Stimulated activated CD4-positive, alpha-beta T cell treated with anti-CD3 and anti-CD28 coated beads, Interleukin-4, amount 100 ng/mL, for 48 hours (primary cell): ENCODE measurements around the gene TTC39A.
"Not testable (repeated sequence)": the region's sequence is repeated elsewhere in the genome, so short reads cannot be mapped to it uniquely, and the experiment has no call there.

Source experiments
- DNase-seq, 2 donors: peaks; one replicate each; pipeline ENCODE4 v3.0.0-alpha.2; 2020; ENCODE audit warnings: low read depth in 2 of 2

The TTC39A gene

GRCh38 chr1:51266791-51267190, 63.6 kb downstream of the TTC39A start:
- DNase-seq: no peak

- no peak for DNase-seq
These were observed 64.2 kb downstream of the TTC39A start for GRCh38 chr1:51266181-51266580.

DNA sequence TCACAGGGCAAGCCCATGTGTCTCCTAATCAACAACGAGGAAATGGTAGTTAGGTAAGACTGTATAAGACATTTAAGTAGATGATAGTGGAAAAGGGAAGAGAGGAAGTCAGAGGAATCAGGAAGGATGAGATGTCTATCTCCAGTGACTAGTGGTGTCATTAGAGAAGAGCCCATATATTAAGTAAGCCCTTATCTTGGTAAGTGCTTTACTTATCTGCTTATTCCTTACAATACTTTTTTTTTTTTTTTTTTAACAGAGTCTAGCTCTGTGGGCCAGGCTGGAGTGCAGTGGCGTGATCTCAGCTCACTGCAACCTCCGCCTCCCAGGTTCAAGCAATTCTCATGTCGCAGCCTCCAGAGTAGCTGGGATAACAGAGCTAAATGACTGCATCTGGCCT, 64.7 kb downstream of the TTC39A start:
- DNase-seq: no peak

GRCh38 chr1:51264451-51264850, 65.9 kb downstream of the TTC39A start:
- no peak for DNase-seq

GRCh38 chr1:51263147-51263877, 67.0 kb downstream of the TTC39A start:
- DNase-seq: no peak

GRCh38 chr1:51255331-51255730, 75.0 kb downstream of the TTC39A start:
- no peak for DNase-seq

DNA sequence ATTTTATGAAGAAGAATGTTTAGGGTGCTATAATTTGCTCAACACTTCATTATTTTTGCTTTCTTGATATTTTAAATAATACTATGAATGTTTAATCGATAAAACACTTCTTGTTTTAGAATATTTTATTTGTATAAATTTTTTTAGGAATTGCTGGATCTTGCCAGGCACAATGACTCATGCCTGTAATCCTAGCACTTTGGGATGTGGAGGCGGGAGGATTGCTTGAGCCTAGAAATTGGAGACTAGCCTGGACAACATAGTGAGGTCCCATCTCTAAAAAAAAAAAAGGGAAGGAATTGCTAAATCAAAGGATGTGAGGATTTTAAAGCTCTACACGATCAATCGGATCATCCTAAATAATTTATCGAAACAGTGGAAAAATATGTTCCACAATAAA, 76.7 kb downstream of the TTC39A start:
- DNase-seq: no peak

DNA sequence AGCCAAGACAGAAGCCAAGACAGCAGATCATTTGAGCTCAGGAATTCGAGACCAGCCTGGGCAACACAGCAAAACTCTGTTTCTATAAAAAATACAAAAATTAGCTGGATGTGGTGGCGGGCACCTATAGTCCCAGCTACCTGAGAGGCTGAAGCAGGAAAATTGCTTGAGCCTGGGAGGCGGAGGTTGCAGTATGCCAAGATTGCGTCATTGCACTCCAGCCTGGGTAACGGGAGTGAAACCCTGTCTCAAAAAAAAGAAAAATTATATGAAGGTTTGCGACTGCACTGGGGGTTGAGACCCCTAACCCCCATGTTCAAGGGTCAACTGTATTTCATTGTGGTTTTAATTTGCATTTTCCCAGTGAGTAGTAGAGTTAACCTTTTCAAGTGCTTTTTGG, 78.0 kb downstream of the TTC39A start:
- DNase-seq: no peak

- not testable (repeated sequence) for DNase-seq
These were observed 79.2 kb downstream of the TTC39A start for GRCh38 chr1:51251165-51251564.

DNA sequence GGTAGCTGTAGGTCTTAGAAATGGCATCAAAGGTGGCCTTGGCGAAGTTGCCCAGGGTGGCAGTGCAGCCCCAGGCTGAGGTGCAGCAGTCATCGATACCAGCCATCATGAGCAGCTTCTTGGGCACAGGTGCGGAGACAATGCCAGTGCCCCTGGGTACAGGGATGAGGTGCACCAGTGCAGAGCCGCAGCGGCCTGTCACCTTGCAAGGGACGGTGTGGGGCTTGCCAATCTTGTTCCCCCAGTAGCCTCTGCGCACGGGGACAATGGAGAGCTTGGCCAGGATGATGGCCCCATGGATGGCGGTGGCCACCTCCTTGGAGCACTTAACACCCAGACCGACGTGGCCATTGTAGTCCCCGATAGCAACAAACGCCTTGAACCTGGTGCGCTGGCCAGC, 79.6 kb downstream of the TTC39A start:
- not testable (repeated sequence) for DNase-seq

DNA sequence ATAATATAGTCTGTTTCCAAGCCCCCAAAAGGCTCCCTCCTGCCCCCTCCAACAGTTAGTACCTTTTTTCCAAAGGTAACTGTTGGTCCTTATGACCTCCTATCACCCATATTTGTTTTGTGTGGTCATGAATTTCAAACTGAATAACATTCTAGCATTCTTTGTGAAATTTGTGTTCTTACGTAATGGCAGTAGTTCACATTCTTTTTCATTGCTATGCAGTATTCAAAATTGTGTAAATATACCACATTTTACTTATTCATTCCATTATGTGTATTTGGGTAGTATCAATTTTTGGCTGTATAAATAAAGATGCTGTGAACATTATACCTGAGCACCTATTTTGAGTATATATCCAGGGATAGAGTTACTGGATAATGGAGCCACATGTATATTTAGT, 80.9 kb downstream of the TTC39A start:
- DNase-seq: no peak

- DNase-seq: no peak
These were observed 82.9 kb downstream of the TTC39A start for GRCh38 chr1:51247499-51247898.

DNA sequence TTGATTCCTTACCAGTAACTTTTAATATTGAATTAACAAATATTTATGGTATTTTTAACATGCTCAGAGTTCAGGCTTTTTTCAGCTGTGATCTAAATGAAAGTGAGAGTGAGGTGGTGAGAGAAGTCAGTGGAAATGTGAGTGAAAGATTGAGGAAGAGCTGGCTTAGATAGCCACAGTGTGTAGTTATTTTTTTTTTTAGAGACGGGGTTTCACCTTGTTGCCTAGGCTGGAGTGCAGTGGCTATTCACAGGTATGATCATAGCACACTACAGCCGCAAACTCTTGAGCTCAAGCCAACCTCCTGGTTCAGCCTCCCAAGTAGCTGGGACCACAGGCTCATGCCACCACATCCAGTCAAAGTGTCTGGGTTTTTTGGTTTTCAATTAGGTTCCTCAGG, 83.3 kb downstream of the TTC39A start:
- no peak for DNase-seq

- DNase-seq: no peak
These were observed 87.8 kb downstream of the TTC39A start for GRCh38 chr1:51242546-51242945.

DNA sequence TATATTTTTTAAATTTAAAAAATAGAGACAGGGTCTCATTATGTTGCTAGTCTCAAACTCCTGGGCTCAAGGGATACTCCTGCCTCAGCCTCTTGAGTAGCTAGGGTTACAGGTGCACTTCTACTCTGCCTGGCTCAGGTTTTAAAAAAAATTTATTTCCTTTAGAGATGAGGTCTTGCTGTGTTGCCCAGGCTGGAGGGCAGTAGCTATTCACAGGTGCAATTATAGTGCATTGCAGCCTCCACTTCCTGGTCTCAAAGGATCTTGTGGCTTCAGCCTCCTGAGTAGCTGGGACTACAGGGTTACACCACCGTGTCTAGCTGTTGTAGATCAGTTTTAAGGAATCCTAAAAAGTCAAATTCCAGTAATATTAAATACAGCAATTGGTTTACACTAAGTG, 89.2 kb downstream of the TTC39A start:
- no peak for DNase-seq

DNA sequence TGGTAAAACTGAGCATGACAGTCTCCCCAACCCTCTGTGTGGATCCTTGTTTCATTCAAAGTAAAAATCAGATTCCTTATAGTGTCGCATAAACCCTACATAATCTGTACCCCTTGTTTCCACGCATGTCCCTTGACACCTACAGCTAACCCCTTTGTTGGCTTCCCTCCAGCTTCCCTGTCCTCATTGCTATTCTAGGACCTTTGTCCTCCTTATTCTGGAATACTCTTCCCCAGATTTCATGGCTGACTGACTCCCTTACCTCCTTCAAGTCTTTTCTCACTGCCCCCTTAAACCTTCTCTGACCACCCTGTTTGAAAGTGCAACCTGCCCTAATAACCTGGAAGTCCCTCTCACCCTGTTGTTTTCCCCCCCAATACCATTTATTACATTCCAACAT, 90.3 kb downstream of the TTC39A start:
- DNase-seq: no peak

DNA sequence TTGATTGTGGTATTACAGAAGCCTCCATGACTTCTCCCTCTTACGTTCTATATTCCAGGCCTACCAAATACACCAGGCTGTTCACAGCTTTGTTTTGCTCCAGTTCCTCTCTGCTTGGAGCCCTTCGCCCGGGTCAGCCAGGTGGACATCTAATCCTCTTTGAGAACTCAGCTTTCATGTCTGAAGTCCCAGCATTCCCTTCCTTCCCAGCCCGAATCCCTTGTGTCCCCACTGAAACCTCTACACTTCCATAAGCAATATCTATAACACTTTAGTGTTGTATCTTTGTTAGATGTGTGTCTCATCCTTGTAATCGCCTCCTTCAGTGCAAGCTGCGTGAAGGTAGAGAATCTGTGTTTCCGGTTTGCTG, 92.3 kb downstream of the TTC39A start:
- no peak for DNase-seq

DNA sequence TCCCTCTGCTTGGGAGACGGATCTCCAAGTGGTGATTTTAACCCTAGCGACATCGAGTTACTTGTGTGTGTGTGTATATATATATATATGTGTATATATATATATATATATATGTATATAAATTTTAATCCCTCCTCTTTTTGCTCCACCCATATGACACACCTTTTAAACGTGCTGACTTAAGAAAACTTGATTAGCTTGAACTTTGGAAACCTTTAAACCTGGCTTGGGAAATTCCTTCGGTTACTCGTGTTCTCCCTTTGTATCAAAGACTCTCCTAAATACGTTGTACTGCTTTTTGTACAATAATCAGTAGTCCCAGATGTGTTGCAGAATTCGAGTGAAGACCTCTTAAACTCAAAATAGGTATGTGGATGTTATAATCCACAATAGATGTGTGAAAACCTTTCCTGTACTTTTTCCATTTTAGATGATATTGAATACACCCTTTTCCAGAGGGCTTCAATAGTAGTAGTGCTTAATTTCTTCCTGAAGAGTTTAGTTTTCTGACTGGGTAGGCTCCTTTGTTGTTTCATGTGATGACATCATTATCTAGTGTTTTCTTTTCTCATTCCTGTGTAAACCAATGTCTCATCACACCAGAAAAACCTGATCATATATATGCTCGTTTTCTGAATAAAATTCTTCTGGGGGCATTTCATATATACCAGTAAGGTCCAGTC, 92.9 kb downstream of the TTC39A start:
- no peak for DNase-seq
